ENCODE data around the gene DPP6.

DNA sequence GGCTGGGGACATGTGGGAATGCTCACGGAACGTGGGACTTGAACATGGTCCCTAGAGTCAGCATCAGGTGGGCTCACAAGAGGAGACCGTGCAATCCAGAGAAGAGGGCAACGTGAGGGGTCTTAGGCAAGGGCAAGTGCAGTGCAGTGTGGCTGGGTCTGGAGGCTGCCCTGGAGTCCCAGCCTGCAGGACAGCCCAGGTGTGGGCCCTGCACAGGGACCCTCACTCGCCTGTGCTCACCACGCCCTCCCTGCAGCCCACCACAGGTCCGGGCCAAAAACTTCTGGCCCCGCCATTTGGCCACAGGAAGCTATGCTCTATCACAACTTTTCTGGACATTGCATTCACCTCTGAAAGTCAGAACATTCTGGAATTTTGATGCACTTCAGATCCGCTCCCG lies 817.2 kb downstream of the DPP6 start:
- TF ChIP-seq POLR2A (IDR thresholded peaks at IDR 0.05) (no peak), EP300 (IDR thresholded peaks at IDR 0.05) (no peak)

Data from ovary (tissue), 1 donor.